Neural progenitor cell (in vitro differentiated cells): ENCODE results near the gene NDUFB10.

Experiments
- CTCF ChIP-seq: fragments of 200-600 bp; sonication (generic); IDR thresholded peaks from 2 replicates; pipeline ENCODE4 v1.5.1; 2017; ENCODE audit warnings: antibody characterized with exemption, mild to moderate bottlenecking
- EZH2 ChIP-seq: fragments of 200-600 bp; sonication (generic); IDR thresholded peaks from 2 replicates; pipeline ENCODE4 v1.6.1; 2017; ENCODE audit warnings: antibody characterized with exemption, mild to moderate bottlenecking, moderate library complexity
- EZH2phosphoT487 ChIP-seq: fragments of 200-600 bp; sonication (generic); IDR thresholded peaks from 2 replicates; pipeline ENCODE4 v1.6.1; 2017; ENCODE audit warnings: antibody characterized with exemption

DNA sequence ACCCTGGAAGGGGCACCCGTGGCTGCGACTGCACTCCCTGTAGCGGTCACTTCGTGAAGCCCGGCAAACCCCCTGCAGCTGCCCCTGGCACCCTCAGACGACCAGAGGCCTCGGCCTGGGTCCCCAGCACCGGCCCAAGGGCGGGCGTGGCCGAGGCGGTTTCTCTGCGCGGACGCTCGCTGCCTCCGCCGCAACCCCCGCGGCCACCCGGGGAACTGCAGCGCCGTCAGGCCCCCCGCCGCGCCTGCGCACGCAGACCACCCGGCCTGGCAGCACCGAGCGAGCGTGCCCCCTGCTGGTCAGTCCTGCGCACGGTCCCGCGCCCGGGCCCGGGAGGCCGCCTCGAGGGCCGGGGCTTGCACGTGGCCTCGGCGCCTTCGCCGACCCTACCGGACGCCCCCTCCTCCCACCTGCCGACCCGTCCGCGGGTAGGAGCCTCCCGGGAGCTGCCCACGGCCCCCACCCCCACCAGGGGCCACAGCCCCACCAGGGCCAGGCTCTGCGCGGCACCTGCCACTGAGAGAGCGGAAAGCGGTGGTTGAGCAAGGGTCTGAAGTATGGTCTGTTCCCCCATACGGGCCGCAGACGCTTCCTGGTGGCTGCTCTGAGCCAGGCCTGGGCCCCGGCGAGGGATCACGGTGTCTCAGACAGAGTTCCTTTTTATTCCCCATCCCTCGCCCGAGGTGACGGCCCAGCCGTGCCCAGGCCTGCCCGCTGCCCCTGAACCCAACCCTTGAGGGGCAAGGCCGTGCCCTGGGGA is 29.6 kb upstream of the NDUFB10 start:
- TF ChIP-seq EZH2 (no peak), CTCF (peak; percentile 84), EZH2phosphoT487 (no peak)
